Kidney epithelial cell (primary cell): Measurements from ENCODE around the gene FRY. TPM values are rescaled to one million over a fixed set of nuclear protein-coding genes. Genes with fewer than 3 reads are reported as not detected.

ENCODE experiments used
- DNase-seq: peaks from one replicate; pipeline ENCODE4 v3.0.0-alpha.2; 2010; ENCODE audit warnings: low read depth
- H3K27me3 ChIP-seq: 2 replicates; pipeline ENCODE4 v1.6.0; 2011; ENCODE audit warnings: low read length; ENCODE audit not compliant: control insufficient read depth, insufficient read depth
- H3K36me3 ChIP-seq: 2 replicates; pipeline ENCODE4 v1.5.1; 2011; ENCODE audit warnings: low read length; ENCODE audit not compliant: control insufficient read depth, insufficient read depth
- H3K4me3 ChIP-seq: 2 replicates; pipeline ENCODE4 v1.5.1; 2011; ENCODE audit warnings: low read depth, mild to moderate bottlenecking, control low read depth, low read length
- CTCF ChIP-seq: IDR thresholded peaks from 2 replicates; pipeline ENCODE4 v1.5.1; 2011; ENCODE audit warnings: mild to moderate bottlenecking, moderate library complexity, low read length, control low read depth, inconsistent platforms; ENCODE audit not compliant: insufficient read depth, poor library complexity, severe bottlenecking
- total RNA-seq: library from RNA; depleted of rRNA; stranded (reverse); fragments of >200 nt; gene quantifications from 2 replicates; pipeline ENCODE4 v1.2.3, GENCODE V29; 2015

Gene FRY
- total RNA-seq, 1 donor from 2014 or later = 6.7 TPM

GRCh38 chr13:32092496-32092895 is 60.9 kb downstream of the FRY start:
- no peak for TF ChIP-seq CTCF
- no peak for DNase-seq

GRCh38 chr13:32093006-32093405 is 61.4 kb downstream of the FRY start:
- no peak for TF ChIP-seq CTCF
- no peak overlapping the region for H3K4me3 ChIP-seq
- no peak for DNase-seq
- H3K27me3 ChIP-seq = no peaks in the 10 kb centered on the region
- no peaks in the 10 kb centered on the region for H3K36me3 ChIP-seq

More at GRCh38 chr13:32092496-32092895, 60.9 kb downstream of the FRY start:
- no peaks in the 10 kb centered on the region for H3K27me3 ChIP-seq
- no peaks in the 10 kb centered on the region for H3K36me3 ChIP-seq
- no peak overlapping the region for H3K4me3 ChIP-seq

GRCh38 chr13:32098272-32098671 is 66.7 kb downstream of the FRY start:
- H3K27me3 ChIP-seq = no peaks in the 10 kb centered on the region
- TF ChIP-seq CTCF = no peak
- DNase-seq = no peak
- H3K4me3 ChIP-seq = no peak overlapping the region
- no peaks in the 10 kb centered on the region for H3K36me3 ChIP-seq

- no peak for DNase-seq
- Histone ChIP-seq H3K36me3 (no peaks in the 10 kb centered on the region), H3K27me3 (no peaks in the 10 kb centered on the region), H3K4me3 (no peak overlapping the region)
- TF ChIP-seq CTCF = no peak
Observed at GRCh38 chr13:32105653-32106313, 74.2 kb downstream of the FRY start.

GRCh38 chr13:32107474-32107873 is 75.9 kb downstream of the FRY start:
- Histone ChIP-seq H3K27me3 (no peaks in the 10 kb centered on the region), H3K4me3 (no peak overlapping the region), H3K36me3 (no peaks in the 10 kb centered on the region)
- no peak for DNase-seq
- no peak for TF ChIP-seq CTCF

DNA sequence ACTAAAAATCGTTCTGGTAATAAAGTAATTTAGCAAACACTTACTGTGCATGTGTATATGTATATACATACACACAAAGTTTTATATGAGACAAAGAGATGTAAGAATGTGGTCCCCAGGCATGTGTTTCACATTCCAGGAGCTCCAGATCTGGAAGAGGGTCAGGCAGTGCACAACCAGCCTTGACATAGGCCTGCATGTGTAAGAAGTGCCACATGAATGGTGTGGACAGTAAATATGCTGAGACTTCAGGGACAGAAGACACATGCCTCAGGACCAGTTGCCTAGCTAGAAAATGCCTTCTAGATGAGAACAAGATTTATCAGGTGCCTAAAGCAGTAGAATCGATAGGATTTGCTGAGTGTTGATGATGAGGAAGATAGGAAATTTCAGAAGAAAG is 76.4 kb downstream of the FRY start:
- TF ChIP-seq CTCF = no peak
- Histone ChIP-seq H3K36me3 (no peaks in the 10 kb centered on the region), H3K27me3 (no peaks in the 10 kb centered on the region), H3K4me3 (no peak overlapping the region)
- no peak for DNase-seq
